SH-SY5Y (cell line): Measurements from ENCODE around the gene NKX6-2.

Experiments
- GATA2 ChIP-seq: IDR thresholded peaks from 2 replicates; pipeline ENCODE4 v1.6.1; 2011; ENCODE audit warnings: mild to moderate bottlenecking, low read depth, low read length
- GATA3 ChIP-seq: IDR thresholded peaks from 2 replicates; pipeline ENCODE4 v1.6.1; 2011; ENCODE audit warnings: low read depth, mild to moderate bottlenecking, low read length, moderate library complexity

The NKX6-2 gene

DNA sequence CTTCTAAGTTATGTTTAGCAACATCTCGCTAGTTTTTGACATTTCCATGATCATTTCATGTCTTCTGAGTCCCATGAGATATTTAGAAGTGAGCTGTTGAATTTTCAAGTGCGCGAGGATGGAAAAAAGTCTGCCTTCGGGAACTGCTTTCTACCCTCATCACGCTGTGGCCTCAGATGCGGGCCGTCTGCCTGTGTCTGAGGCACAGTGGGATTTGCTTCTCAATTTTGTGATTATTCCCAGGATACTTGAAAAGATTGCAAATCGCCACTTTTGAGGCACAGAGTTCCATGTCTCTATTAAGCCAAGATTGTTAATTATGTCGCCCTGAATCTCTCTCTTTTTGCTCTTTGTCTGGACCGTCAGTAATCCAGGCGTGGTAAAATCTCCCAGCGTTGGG is 30.8 kb upstream of the NKX6-2 start:
- TF ChIP-seq GATA2, result no peak
- no peak for TF ChIP-seq GATA3

DNA sequence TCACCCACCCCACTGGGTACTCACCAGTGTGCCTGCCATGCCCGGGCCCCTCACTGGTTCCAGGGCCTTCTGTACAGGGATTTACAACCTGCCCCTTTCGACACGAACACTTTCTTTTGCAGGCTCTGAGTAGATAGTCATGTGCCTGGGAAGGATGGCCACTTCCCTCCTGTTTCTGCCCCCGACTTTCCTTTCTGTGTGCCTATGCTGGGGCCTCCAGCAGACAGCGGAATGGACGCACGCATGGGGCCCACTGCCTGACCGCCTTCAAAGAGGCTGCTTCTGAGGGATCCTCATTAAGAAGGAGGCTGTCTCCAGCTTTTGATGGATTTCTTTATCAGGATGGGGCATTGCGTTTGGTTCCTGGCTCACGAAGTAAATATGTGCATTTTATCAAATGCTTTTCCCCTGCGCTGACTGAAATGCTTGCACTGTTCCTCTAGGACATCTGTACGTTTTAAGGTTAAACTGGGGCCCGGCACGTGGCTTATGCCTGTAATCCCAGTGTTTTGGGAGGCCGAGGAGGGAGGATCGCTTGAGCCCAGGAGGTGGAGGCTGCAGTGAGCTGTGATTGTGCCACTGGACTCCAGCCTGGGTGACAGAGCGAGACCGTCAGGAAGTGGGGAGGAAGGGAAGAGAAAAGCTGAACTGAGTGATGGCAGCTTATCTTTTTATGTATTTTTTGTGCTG is 29.4 kb upstream of the NKX6-2 start:
- TF ChIP-seq GATA2 (no peak), GATA3 (no peak)

DNA sequence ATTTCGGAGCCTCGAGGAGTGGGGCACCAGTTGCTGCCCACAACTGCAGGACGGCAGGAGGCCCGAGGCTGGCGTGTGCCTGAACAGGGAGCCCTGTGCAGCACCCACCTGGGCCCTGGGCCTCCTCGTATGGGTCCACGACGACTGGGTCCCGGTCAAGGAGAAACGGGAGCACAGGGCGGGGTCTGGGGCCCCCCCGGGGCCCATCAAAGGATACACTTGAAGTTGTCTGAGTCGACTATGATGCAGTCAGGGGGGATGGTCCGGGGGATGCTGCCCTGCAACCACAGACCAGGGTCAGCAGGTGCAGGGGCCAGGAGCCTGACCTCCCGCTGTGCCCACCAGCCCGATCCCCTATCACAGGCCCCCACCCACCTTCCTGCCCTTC is 28.5 kb upstream of the NKX6-2 start:
- TF ChIP-seq GATA3 (no peak), GATA2 (no peak)

DNA sequence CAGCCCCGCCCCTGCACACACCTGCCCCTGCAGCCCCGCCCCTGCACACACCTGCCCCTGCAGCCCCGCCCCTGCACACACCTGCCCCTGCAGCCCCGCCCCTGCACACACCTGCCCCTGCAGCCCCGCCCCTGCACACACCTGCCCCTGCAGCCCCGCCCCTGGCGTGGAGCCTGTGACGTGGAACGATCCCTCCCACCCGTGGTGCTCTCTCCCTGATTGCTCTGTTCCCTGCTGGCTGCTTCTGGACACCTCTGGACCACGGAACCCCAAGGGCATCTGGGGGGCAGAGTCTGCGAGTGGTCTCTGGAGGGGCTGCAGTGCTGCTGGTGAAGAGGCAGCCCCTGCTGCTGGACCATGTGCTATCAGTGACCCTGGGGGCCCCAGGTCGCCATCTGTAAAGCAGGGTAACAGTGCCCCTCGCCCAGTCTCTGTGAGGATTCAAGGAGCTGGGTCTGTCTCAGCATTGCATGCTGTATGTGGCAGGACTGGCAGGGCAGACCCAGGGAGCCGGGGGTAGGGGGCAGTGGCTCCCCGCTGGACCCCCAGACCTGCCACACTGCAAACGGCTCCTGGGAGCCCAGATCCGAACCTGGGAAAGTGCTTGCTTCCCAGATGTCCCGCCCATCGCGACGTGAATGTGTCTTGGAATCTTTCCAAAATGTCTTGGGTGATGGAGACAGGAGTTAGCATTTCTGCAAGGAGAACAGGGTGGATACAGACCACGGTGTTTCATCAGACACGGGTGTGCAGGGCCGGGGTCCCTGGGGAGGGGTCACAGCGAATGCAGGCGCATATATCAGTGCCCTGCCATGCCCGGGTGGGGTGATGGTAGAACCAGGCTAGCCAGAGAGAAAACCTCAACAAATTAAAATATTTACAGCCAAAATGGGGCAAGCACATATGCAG is 27.9 kb upstream of the NKX6-2 start:
- TF ChIP-seq GATA3, result no peak
- no peak for TF ChIP-seq GATA2

DNA sequence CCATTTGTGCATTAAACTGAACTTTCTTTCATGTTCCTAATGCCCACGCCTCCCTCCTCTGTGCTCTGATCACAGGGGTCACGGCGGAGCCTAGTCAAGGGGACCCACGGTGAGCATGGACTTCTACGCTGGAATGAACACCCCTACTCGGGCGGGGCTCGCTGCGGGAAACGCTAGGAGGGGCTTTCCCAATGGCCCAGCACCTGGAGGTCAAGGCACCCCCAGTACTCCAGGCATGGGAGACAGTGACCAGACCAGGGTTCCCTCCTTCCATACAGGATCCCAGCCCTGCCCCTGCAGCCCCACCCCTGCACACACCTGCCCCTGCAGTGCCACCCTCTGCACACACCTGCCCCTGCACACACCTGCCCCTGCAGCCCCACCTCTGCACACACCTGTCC is 27.1 kb upstream of the NKX6-2 start:
- TF ChIP-seq GATA3 (no peak), GATA2 (no peak)

DNA sequence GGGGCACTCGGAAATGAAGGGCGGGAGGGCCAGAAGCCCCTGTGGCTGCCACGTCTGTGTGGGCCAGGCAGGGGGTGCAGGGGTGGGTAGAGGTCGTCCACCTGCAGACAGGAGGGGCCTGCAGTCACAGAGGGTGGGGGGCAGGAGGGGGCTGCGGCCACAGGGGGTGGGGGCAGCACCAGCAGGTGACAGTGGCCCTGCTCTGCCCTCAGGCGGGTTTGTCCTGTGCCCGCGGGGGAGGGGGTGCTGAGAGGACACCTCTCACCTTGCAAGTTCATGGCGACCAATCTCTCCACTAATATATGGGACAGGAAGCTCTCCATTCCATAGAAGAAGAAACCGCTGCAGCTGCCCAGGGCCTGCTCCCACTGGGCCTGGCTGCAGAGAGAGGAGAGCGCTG is 26.6 kb upstream of the NKX6-2 start:
- TF ChIP-seq GATA3 (no peak), GATA2 (no peak)

DNA sequence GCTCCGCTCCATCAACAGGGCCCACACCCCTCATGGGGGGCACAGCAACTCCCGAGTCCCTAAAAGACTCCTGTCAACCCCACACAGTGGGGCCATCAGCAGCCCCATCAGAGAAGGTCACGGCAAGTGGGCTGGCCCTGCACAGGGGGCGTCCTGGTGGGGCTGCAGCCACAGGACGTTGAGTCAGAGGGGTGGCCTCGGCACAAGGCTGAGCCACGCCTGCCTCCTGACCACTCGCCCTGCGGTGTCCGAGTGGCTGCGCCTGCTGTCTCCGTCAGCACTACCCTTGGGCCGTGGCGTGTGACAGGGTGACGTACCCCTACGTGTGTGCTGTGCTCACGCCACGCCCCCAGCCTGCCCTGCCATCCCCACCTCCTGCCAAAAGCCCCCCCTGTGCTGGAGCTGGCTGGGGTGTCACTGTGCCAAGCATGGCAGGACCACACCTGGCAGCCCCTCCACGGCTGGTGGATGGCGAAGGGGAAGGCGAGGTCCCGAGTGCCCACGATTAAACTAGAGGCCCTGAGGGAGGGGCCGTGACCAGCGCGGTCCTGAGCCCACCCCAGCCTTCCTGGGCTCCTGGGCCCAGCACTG is 26.0 kb upstream of the NKX6-2 start:
- TF ChIP-seq GATA3 (no peak), GATA2 (no peak)

DNA sequence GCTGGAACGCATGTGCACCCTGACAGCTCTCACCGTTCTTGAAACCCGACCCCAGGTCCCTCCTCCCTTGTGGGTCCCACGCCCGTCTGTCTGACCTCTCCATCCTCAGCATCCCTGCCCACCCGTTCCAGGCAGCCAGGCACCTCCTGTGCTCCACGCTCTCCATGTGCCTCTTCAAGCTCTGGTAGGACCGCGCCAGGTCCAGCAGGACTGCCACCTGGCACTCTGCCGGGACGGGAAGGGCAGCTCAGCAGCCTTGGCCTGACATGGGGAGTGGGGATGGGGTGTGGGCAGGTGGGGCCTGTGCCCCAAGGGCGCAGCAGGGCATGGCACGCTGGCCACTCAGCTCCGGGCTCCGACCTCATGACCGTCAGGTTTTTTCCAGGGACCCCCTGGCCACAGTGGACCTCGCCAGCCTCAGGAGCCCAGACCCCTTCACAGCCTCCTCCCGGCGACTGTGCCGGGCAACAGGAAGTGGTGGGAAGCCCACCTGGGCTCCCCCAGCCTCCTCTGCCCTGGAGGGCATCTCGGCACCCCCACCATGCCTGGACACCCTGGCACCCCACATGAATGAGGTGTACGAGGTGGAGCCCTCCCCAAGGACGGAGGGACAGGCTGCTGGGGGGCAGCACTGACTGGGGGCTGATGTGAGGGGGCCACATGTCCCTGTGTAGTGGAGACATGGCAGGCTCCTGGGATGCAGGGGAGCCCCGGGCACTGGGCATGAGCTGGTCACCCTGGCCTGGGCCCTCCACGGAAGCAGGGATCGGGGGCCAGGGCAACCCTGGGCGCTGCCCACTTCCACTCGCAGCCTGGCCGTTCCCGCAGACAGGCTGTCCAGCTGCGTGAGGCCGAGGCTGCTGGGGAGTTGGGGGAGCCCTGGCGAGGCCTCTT is 25.1 kb upstream of the NKX6-2 start:
- TF ChIP-seq GATA3 (no peak), GATA2 (no peak)

DNA sequence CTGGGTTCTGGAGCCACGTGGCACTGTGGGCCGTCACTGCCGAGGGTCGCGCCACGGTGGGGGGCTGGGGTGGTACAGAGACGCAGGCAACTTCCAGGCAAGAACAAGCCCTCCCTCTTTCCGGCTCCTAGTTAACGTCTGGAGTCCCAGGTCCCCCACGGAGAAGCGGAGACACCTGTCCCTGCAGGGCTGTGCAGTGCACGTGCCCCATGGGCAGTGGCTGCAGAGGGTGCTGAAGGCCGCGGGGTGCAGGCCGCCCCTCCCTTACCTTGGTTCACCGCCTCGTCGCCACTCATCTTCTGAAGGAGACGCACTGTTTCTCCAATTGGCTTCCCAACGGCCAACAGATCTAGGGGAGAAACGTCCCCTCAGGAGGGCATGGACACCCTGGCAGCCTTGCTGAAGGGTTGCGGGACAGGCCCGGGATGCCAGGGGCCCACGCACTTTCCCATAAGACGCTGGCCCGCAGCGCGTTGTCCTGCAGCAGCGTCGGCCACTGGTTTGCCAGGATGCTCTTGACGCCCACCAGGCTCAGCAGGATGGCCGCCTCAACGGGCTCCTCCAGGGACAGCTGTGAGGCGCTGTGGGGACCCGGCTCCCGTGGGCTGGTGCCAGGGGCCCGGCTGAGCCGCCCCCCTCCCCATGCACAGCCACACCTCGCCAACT is 24.3 kb upstream of the NKX6-2 start:
- TF ChIP-seq GATA2 (no peak), GATA3 (no peak)

DNA sequence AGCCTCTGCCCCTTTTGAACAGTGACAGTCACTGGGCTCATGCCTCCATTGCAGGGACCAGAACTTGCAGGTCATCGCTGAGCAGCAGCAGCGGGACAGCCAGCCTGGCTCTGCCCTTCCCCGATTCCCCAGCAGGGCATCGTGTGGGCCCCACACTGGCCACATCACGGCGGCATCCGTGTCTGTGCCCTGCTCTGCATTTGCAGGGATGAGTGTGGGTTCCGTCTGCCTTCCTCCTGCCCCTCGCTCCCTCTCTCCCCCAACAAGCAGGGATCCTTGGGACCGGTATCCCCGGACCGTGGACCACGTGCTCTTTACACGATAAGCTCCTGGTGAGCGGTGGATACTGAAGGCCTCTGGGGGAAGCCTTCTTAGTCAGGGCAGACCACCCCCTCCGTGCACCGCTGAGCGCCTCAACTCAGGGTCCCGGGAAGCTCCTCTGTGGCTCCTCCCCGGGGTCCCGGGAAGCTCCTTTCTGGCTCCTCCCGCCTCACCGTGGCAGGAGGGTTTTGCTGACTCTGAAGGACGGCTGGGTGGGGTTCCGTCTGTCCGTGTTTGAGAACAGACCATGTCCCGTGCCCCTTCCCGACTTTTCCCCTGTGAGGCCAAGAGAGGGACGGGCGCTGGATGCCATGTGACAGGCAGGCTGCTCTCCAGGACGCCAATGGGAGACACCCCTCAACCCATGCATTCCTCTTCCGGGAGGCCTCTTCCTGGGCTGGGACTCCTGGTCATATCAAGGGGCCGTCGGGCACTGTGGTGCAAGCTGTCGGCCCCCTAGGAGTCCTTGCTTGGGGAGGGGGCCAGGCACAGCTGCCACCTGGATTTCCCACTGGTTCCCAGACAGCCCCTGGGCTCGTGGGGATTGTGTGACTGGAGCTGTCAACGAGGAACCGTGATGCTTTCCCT is 23.5 kb upstream of the NKX6-2 start:
- TF ChIP-seq GATA2 (no peak), GATA3 (no peak)

DNA sequence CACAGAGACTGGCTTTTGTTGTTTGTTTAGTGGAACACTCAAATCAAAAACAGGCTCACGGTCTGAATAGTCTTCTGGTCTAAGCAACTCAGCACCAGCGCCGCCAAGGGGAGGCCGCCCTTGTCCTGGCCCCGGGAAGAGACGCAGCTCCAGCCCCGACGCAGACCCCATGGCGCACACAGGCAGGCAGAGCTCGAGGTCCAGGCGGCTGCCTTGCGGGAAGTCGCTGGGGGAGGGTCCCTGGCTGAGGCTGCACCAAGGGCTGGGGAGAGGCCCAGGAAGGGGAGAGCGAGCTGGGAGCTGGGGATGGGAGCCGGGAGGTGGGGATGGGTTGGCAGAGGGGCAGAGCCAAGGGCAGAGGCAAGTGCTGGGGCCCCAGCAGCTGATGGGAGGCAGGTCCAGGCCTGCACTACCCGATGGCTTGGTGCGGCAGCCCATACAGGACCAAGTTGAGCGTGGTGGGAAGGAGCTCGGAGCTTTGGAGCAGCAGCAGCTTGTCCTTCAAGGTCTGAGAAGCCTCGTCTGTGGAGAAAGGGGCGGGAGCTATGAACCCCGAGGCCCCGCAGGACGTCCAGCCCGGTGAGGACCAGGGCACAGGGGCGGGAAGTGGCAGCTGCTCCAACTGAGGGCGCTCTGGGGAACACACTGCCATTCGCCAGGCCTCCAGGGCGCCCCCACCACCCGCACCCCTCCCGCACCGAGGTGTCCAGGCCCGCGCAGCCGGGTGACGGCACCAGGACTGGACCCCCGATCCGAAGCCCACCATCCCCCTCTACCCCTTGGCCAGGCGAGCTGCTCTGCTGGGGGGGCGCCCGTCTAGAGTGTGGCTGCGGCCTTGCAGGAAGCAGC is 22.7 kb upstream of the NKX6-2 start:
- TF ChIP-seq GATA2 (no peak), GATA3 (no peak)
